ENCODE data around the gene UBFD1.

Gene UBFD1

GRCh38 chr16:23572394-23572793 lies 14.9 kb downstream of the UBFD1 start:
- Histone ChIP-seq H3K27me3 (replicated peaks; ENCODE audit: control insufficient read depth, insufficient read depth, low read length) (no peaks in the 10 kb centered on the region), H3K4me3 (replicated peaks; ENCODE audit: low read depth, low read length) (no peak overlapping the region), H3K36me3 (ENCODE audit: control insufficient read depth, insufficient read depth, low read length) (peaks cover 26% of the 10 kb centered on the region)
- DNase-seq (ENCODE audit: extremely low read depth, insufficient read length) = no peak
- TF ChIP-seq CTCF (IDR thresholded peaks at IDR 0.05; ENCODE audit: insufficient read depth, low read length, poor library complexity, severe bottlenecking) = no peak

GRCh38 chr16:23573817-23574216 lies 16.3 kb downstream of the UBFD1 start:
- no peak overlapping the region for H3K4me3 ChIP-seq (replicated peaks; ENCODE audit: low read depth, low read length)
- peaks cover 22% of the 10 kb centered on the region for H3K36me3 ChIP-seq (ENCODE audit: control insufficient read depth, insufficient read depth, low read length)
- no peaks in the 10 kb centered on the region for H3K27me3 ChIP-seq (replicated peaks; ENCODE audit: control insufficient read depth, insufficient read depth, low read length)
- no peak for TF ChIP-seq CTCF (IDR thresholded peaks at IDR 0.05; ENCODE audit: insufficient read depth, low read length, poor library complexity, severe bottlenecking)
- no peak for DNase-seq (ENCODE audit: extremely low read depth, insufficient read length)

GRCh38 chr16:23575834-23576233 lies 18.3 kb downstream of the UBFD1 start:
- no peak for DNase-seq (ENCODE audit: extremely low read depth, insufficient read length)
- peaks cover 18% of the 10 kb centered on the region for H3K36me3 ChIP-seq (ENCODE audit: control insufficient read depth, insufficient read depth, low read length)
- no peak overlapping the region for H3K4me3 ChIP-seq (replicated peaks; ENCODE audit: low read depth, low read length)
- TF ChIP-seq CTCF (IDR thresholded peaks at IDR 0.05; ENCODE audit: insufficient read depth, low read length, poor library complexity, severe bottlenecking) = no peak
- H3K27me3 ChIP-seq (replicated peaks; ENCODE audit: control insufficient read depth, insufficient read depth, low read length) = no peaks in the 10 kb centered on the region

GRCh38 chr16:23577493-23577892 lies 20.0 kb downstream of the UBFD1 start:
- DNase-seq (ENCODE audit: extremely low read depth, insufficient read length) = no peak

GRCh38 chr16:23578101-23578830 lies 20.7 kb downstream of the UBFD1 start:
- Histone ChIP-seq H3K27me3 (replicated peaks; ENCODE audit: control insufficient read depth, insufficient read depth, low read length) (no peaks in the 10 kb centered on the region), H3K4me3 (replicated peaks; ENCODE audit: low read depth, low read length) (no peak overlapping the region), H3K36me3 (ENCODE audit: control insufficient read depth, insufficient read depth, low read length) (peaks cover 10% of the 10 kb centered on the region)
- DNase-seq (ENCODE audit: extremely low read depth, insufficient read length) = no peak
- TF ChIP-seq CTCF (IDR thresholded peaks at IDR 0.05; ENCODE audit: insufficient read depth, low read length, poor library complexity, severe bottlenecking) = no peak

More at GRCh38 chr16:23577493-23577892, 20.0 kb downstream of the UBFD1 start:
- peaks cover 12% of the 10 kb centered on the region for H3K36me3 ChIP-seq (ENCODE audit: control insufficient read depth, insufficient read depth, low read length)
- no peak for TF ChIP-seq CTCF (IDR thresholded peaks at IDR 0.05; ENCODE audit: insufficient read depth, low read length, poor library complexity, severe bottlenecking)
- no peaks in the 10 kb centered on the region for H3K27me3 ChIP-seq (replicated peaks; ENCODE audit: control insufficient read depth, insufficient read depth, low read length)
- no peak overlapping the region for H3K4me3 ChIP-seq (replicated peaks; ENCODE audit: low read depth, low read length)
